HEK293 (cell line): ENCODE data around the gene TOM1L2.
A peak's percentile ranks its signal among the peaks of the same experiment; 100 is the strongest.

ENCODE experiments used
- CTCF ChIA-PET: fragments of 350-600 bp; formaldehyde crosslinking; extraction: SDS; loops from one replicate; lab custom pipeline; 2021; ENCODE audit warnings: antibody characterized with exemption; lab: Yijun Ruan, JAX
- POLR2A ChIA-PET: fragments of 300-600 bp; formaldehyde crosslinking; extraction: SDS; loops from one replicate; lab custom pipeline; 2020; ENCODE audit warnings: antibody characterized with exemption, inconsistent platforms; lab: Yijun Ruan, JAX
- H3K27ac ChIP-seq: fragments of 200-500 bp; sonication (Bioruptor generic); 2 replicates; pipeline ENCODE4 v1.5.1; 2014; ENCODE audit warnings: low read depth, low read length, control low read depth, inconsistent platforms; ENCODE audit errors: extremely low read depth
- H3K36me3 ChIP-seq, 2 experiments: fragments of 200-500 bp in 1 of 2; sonication (Bioruptor generic) in 1 of 2; 1 replicate in 1 of 2; 2 replicates in 1 of 2; pipeline ENCODE4 v1.5.1; 2014 to 2017; ENCODE audit warnings: inconsistent platforms in 2 of 2, low read length in 2 of 2; ENCODE audit not compliant: control insufficient read depth in 2 of 2, insufficient read depth in 1 of 2
- H3K4me1 ChIP-seq: fragments of 200-500 bp; sonication (Bioruptor generic); 2 replicates; pipeline ENCODE4 v1.5.1; 2014; ENCODE audit warnings: mild to moderate bottlenecking, low read length, inconsistent platforms; ENCODE audit not compliant: control insufficient read depth, insufficient read depth
- H3K4me3 ChIP-seq: 2 replicates; pipeline ENCODE4 v1.5.1; 2011; ENCODE audit warnings: low read depth, mild to moderate bottlenecking, control low read depth, low read length, moderate library complexity
- H3K9me3 ChIP-seq: fragments of 200-500 bp; sonication (Bioruptor generic); 2 replicates; pipeline ENCODE4 v1.5.1; 2014; ENCODE audit warnings: low read depth, low read length, inconsistent platforms; ENCODE audit not compliant: control insufficient read depth, insufficient read depth
- GLIS1 ChIP-seq: fragments of 450-650 bp; formaldehyde crosslinking; IDR thresholded peaks from 2 replicates; pipeline ENCODE4 v1.5.1; 2016; ENCODE audit warnings: missing biosample characterization, missing genetic modification characterization
- PRDM1 ChIP-seq: fragments of 450-650 bp; formaldehyde crosslinking; IDR thresholded peaks from 2 replicates; pipeline ENCODE4; 2016; ENCODE audit warnings: missing biosample characterization, missing genetic modification characterization
- SETDB1 ChIP-seq: IDR thresholded peaks from one replicate; pipeline ENCODE4 v1.6.1; 2017; ENCODE audit warnings: mild to moderate bottlenecking, low read length, moderate library complexity, mixed read lengths; ENCODE audit not compliant: insufficient read length
- SP2 ChIP-seq: fragments of 450-650 bp; formaldehyde crosslinking; IDR thresholded peaks from 2 replicates; pipeline ENCODE4 v1.5.1; 2016; ENCODE audit warnings: missing biosample characterization, missing genetic modification characterization
- SP3 ChIP-seq: fragments of 450-650 bp; formaldehyde crosslinking; IDR thresholded peaks from 2 replicates; pipeline ENCODE4 v1.5.1; 2016; ENCODE audit warnings: missing biosample characterization, missing genetic modification characterization
- SP7 ChIP-seq: fragments of 450-650 bp; formaldehyde crosslinking; IDR thresholded peaks from 2 replicates; pipeline ENCODE4 v1.5.1; 2016; ENCODE audit warnings: missing biosample characterization, missing genetic modification characterization
- WT1 ChIP-seq: fragments of 450-650 bp; formaldehyde crosslinking; IDR thresholded peaks from 2 replicates; pipeline ENCODE4 v1.5.1; 2016; ENCODE audit warnings: missing biosample characterization, missing genetic modification characterization
- ZBTB8A ChIP-seq: fragments of 450-650 bp; formaldehyde crosslinking; IDR thresholded peaks from 2 replicates; pipeline ENCODE4 v1.5.1; 2016; ENCODE audit warnings: missing biosample characterization, missing genetic modification characterization
- ZIC2 ChIP-seq: fragments of 450-650 bp; formaldehyde crosslinking; IDR thresholded peaks from 2 replicates; pipeline ENCODE4 v1.5.1; 2016; ENCODE audit warnings: missing biosample characterization, missing genetic modification characterization
- ZNF324 ChIP-seq: fragments of 450-650 bp; formaldehyde crosslinking; IDR thresholded peaks from 2 replicates; pipeline ENCODE4 v1.5.1; 2016; ENCODE audit warnings: missing biosample characterization, missing genetic modification characterization
- ZNF521 ChIP-seq: fragments of 450-650 bp; formaldehyde crosslinking; IDR thresholded peaks from 2 replicates; pipeline ENCODE4 v1.5.1; 2017; ENCODE audit warnings: missing biosample characterization, mild to moderate bottlenecking, missing genetic modification characterization
- ZNF530 ChIP-seq: fragments of 450-650 bp; formaldehyde crosslinking; IDR thresholded peaks from 2 replicates; pipeline ENCODE4 v1.5.1; 2016; ENCODE audit warnings: low read depth, missing biosample characterization, missing genetic modification characterization
- ZNF76 ChIP-seq: fragments of 450-650 bp; formaldehyde crosslinking; IDR thresholded peaks from 2 replicates; pipeline ENCODE4; 2016; ENCODE audit warnings: low read depth, missing biosample characterization, missing genetic modification characterization, borderline replicate concordance
- ZNF843 ChIP-seq: fragments of 450-650 bp; formaldehyde crosslinking; IDR thresholded peaks from 2 replicates; pipeline ENCODE4 v1.5.1; 2016; ENCODE audit warnings: missing biosample characterization, missing genetic modification characterization
- TF ChIP-seq, protein P1 (sequence below): fragments of 450-650 bp; formaldehyde crosslinking; IDR thresholded peaks from 2 replicates; pipeline ENCODE4 v1.5.1; 2017; ENCODE audit warnings: missing biosample characterization, missing genetic modification characterization
- TF ChIP-seq, protein P2 (sequence below): fragments of 450-650 bp; formaldehyde crosslinking; IDR thresholded peaks from 2 replicates; pipeline ENCODE4 v1.5.1; 2016; ENCODE audit warnings: missing biosample characterization, missing genetic modification characterization
- TF ChIP-seq, protein P3 (sequence below): fragments of 450-650 bp; formaldehyde crosslinking; IDR thresholded peaks from 2 replicates; pipeline ENCODE4 v1.5.1; 2016; ENCODE audit warnings: missing biosample characterization, missing genetic modification characterization
- TF ChIP-seq, protein P4 (sequence below): fragments of 450-650 bp; formaldehyde crosslinking; IDR thresholded peaks from 2 replicates; pipeline ENCODE4 v1.5.1; 2016; ENCODE audit warnings: missing biosample characterization, missing genetic modification characterization
- TF ChIP-seq, protein P5 (sequence below): fragments of 450-650 bp; formaldehyde crosslinking; IDR thresholded peaks from 2 replicates; pipeline ENCODE4 v1.5.1; 2017; ENCODE audit warnings: missing biosample characterization, mild to moderate bottlenecking, missing genetic modification characterization, moderate library complexity

TOM1L2 gene

DNA sequence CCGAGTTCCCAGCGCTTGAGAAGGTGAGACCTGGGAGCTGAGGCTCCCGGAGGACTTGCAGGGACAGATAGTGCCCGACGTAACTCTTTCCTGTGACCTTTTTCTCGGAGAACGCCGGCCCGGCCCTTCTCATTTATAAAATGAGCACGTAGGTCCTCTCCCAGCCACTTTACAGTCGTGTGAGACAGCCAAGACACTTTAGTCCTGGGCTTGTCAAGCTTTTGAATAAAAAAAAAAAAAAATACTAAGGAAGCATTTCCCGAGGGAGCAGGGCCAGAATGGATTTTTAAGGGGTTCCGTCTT lies 703 bp upstream of the TOM1L2 start:
- Histone ChIP-seq H3K4me3 (peak overlapping the region; percentile 76), H3K9me3 (no peaks in the 10 kb centered on the region), H3K27ac (no peak overlapping the region), H3K36me3 (no peaks in the 10 kb centered on the region), H3K4me1 (peaks cover 17% of the 10 kb centered on the region)
- POLR2A ChIA-PET: interaction anchor here (0.5 to 2.1 kb wide), 24 partner anchors 8 to 474 kb away, joined by 3 to 26 read pairs (median 8); no protein-coding TSS in a partner anchor
- CTCF ChIA-PET: interaction anchor here (0.6 to 3.1 kb wide), 9 partner anchors 10 to 704 kb away, joined by 3 to 23 read pairs (median 4); no protein-coding TSS in a partner anchor
- TF ChIP-seq SP7 (tag by site-specific recombination) (0 out of 2 replicates have a peak, but pooled peaks have one; percentile 2), ZNF324 (tag by site-specific recombination) (no peak), ZNF76 (tag by site-specific recombination) (0 out of 2 replicates have a peak, but pooled peaks have one; percentile 58)
- TF ChIP-seq, protein P1, sequence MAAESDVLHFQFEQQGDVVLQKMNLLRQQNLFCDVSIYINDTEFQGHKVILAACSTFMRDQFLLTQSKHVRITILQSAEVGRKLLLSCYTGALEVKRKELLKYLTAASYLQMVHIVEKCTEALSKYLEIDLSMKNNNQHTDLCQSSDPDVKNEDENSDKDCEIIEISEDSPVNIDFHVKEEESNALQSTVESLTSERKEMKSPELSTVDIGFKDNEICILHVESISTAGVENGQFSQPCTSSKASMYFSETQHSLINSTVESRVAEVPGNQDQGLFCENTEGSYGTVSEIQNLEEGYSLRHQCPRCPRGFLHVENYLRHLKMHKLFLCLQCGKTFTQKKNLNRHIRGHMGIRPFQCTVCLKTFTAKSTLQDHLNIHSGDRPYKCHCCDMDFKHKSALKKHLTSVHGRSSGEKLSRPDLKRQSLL (tag by site-specific recombination): 0 out of 2 replicates have a peak, but pooled peaks have one; percentile 48

DNA sequence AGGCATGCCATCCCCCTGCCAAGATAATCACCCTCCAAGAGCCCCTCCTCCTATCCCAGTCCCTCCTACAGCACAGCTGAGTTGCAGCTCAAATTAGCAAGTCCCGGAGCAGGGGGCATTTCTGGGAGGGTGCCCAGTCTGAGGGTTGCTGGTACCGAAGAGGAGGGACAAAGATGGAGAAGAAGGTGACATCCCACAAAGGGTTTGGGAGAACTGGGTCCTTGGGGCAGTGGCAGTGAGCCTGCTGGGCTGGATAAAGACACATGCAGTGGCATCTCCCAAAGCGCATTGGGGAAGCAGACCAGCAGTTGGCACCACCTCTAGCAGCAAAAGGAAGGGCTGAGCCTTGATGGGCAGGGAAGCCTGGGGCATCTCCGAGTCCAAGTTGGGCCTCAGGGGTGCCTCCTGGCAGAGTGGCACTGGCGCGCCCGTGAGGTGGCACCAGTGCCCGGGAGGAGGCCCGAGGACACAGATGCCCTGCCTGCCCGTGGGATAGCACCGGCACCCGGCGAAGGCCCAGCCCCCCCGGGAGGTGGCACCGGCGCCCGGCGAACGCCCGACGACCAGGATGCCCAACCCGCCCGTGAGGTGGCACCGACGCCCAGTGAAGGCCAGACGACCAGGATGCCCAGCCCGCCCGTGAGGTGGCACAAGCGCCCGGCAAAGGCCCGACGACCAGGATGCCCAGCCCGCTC lies 622 bp downstream of the TOM1L2 start:
- H3K4me1 ChIP-seq: peaks cover 17% of the 10 kb centered on the region
- H3K9me3 ChIP-seq: no peaks in the 10 kb centered on the region
- ChIA-PET CTCF (interaction anchor here (1.0 to 3.1 kb wide), 5 partner anchors 11 to 134 kb away, joined by 4 to 23 read pairs (median 5); no protein-coding TSS in a partner anchor), POLR2A (interaction anchor here (0.9 to 2.1 kb wide), 20 partner anchors 9 to 212 kb away, joined by 3 to 26 read pairs (median 8); partner anchors contain the start of gene ALKBH5)
- peak overlapping the region; percentile 82 for H3K4me3 ChIP-seq
- no peaks in the 10 kb centered on the region for H3K36me3 ChIP-seq
- H3K27ac ChIP-seq: no peak overlapping the region
- TF ChIP-seq ZNF843 (tag by site-specific recombination) (no peak), ZNF521 (tag by site-specific recombination) (no peak), ZIC2 (peak; percentile 88), SETDB1 (no peak), PRDM1 (tag by site-specific recombination) (no peak), ZNF530 (tag by site-specific recombination) (no peak), ZBTB8A (tag by site-specific recombination) (peak; percentile 92), SP3 (tag by site-specific recombination) (peak; percentile 52; the same call in 1 of the 2 replicates), WT1 (tag by site-specific recombination) (peak; percentile 83; the same call in 1 of the 2 replicates), GLIS1 (tag by site-specific recombination) (peak; percentile 45; the same call in 1 of the 2 replicates), SP2 (tag by site-specific recombination) (peak; percentile 70)
- TF ChIP-seq, protein P2, sequence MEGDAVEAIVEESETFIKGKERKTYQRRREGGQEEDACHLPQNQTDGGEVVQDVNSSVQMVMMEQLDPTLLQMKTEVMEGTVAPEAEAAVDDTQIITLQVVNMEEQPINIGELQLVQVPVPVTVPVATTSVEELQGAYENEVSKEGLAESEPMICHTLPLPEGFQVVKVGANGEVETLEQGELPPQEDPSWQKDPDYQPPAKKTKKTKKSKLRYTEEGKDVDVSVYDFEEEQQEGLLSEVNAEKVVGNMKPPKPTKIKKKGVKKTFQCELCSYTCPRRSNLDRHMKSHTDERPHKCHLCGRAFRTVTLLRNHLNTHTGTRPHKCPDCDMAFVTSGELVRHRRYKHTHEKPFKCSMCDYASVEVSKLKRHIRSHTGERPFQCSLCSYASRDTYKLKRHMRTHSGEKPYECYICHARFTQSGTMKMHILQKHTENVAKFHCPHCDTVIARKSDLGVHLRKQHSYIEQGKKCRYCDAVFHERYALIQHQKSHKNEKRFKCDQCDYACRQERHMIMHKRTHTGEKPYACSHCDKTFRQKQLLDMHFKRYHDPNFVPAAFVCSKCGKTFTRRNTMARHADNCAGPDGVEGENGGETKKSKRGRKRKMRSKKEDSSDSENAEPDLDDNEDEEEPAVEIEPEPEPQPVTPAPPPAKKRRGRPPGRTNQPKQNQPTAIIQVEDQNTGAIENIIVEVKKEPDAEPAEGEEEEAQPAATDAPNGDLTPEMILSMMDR (tag by site-specific recombination): 0 out of 2 replicates have a peak, but pooled peaks have one; percentile 7
- TF ChIP-seq, protein P3, sequence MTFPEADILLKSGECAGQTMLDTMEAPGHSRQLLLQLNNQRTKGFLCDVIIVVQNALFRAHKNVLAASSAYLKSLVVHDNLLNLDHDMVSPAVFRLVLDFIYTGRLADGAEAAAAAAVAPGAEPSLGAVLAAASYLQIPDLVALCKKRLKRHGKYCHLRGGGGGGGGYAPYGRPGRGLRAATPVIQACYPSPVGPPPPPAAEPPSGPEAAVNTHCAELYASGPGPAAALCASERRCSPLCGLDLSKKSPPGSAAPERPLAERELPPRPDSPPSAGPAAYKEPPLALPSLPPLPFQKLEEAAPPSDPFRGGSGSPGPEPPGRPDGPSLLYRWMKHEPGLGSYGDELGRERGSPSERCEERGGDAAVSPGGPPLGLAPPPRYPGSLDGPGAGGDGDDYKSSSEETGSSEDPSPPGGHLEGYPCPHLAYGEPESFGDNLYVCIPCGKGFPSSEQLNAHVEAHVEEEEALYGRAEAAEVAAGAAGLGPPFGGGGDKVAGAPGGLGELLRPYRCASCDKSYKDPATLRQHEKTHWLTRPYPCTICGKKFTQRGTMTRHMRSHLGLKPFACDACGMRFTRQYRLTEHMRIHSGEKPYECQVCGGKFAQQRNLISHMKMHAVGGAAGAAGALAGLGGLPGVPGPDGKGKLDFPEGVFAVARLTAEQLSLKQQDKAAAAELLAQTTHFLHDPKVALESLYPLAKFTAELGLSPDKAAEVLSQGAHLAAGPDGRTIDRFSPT: peak; percentile 97
- TF ChIP-seq, protein P4, sequence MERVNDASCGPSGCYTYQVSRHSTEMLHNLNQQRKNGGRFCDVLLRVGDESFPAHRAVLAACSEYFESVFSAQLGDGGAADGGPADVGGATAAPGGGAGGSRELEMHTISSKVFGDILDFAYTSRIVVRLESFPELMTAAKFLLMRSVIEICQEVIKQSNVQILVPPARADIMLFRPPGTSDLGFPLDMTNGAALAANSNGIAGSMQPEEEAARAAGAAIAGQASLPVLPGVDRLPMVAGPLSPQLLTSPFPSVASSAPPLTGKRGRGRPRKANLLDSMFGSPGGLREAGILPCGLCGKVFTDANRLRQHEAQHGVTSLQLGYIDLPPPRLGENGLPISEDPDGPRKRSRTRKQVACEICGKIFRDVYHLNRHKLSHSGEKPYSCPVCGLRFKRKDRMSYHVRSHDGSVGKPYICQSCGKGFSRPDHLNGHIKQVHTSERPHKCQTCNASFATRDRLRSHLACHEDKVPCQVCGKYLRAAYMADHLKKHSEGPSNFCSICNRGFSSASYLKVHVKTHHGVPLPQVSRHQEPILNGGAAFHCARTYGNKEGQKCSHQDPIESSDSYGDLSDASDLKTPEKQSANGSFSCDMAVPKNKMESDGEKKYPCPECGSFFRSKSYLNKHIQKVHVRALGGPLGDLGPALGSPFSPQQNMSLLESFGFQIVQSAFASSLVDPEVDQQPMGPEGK (tag by site-specific recombination): no peak
- TF ChIP-seq, protein P5, sequence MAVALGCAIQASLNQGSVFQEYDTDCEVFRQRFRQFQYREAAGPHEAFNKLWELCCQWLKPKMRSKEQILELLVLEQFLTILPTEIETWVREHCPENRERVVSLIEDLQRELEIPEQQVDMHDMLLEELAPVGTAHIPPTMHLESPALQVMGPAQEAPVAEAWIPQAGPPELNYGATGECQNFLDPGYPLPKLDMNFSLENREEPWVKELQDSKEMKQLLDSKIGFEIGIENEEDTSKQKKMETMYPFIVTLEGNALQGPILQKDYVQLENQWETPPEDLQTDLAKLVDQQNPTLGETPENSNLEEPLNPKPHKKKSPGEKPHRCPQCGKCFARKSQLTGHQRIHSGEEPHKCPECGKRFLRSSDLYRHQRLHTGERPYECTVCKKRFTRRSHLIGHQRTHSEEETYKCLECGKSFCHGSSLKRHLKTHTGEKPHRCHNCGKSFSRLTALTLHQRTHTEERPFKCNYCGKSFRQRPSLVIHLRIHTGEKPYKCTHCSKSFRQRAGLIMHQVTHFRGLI (tag by site-specific recombination): peak; percentile 56; the same call in 1 of the 2 replicates
